H9 (cell line): ENCODE measurements around the gene PPP5C. TPM values are rescaled to one million over a fixed set of nuclear protein-coding genes. Genes with fewer than 3 reads are reported as not detected.

Source experiments
- DNase-seq: peaks from one replicate; pipeline ENCODE4 v3.0.0-alpha.2; 2017
- H2AFZ ChIP-seq: one replicate; pipeline ENCODE4 v1.6.1; 2013; ENCODE audit warnings: mild to moderate bottlenecking, low read length, control low read depth, moderate library complexity
- H2AK5ac ChIP-seq: 2 replicates; pipeline ENCODE4 v1.6.1; 2013; ENCODE audit warnings: low read length, control low read depth, mixed read lengths; ENCODE audit not compliant: insufficient read length
- H2BK120ac ChIP-seq: one replicate; pipeline ENCODE4 v1.6.1; 2013; ENCODE audit warnings: low read depth, mild to moderate bottlenecking, low read length, control low read depth, inconsistent platforms; ENCODE audit not compliant: poor library complexity, severe bottlenecking
- H2BK12ac ChIP-seq: 2 replicates; pipeline ENCODE4 v1.6.1; 2013; ENCODE audit warnings: low read length, control low read depth, mixed read lengths, low read depth; ENCODE audit not compliant: insufficient read length
- H2BK15ac ChIP-seq: 2 replicates; pipeline ENCODE4 v1.6.1; 2013; ENCODE audit warnings: low read depth, low read length, control low read depth
- H2BK20ac ChIP-seq: one replicate; pipeline ENCODE4 v1.6.1; 2013; ENCODE audit warnings: low read depth, mild to moderate bottlenecking, low read length, control low read depth, inconsistent platforms; ENCODE audit not compliant: poor library complexity, severe bottlenecking
- H2BK5ac ChIP-seq: 2 replicates; pipeline ENCODE4 v1.6.1; 2013; ENCODE audit warnings: low read length, control low read depth, mixed read lengths; ENCODE audit not compliant: insufficient read length
- H3K14ac ChIP-seq: 2 replicates; pipeline ENCODE4 v1.6.1; 2013; ENCODE audit warnings: low read length, control low read depth; ENCODE audit not compliant: insufficient read depth
- H3K18ac ChIP-seq: 2 replicates; pipeline ENCODE4 v1.6.1; 2013; ENCODE audit warnings: low read depth, mild to moderate bottlenecking, mixed read lengths, low read length, control low read depth; ENCODE audit not compliant: insufficient read length
- H3K23ac ChIP-seq: 2 replicates; pipeline ENCODE4 v1.6.1; 2013; ENCODE audit warnings: low read length, control low read depth, mixed read lengths, low read depth; ENCODE audit not compliant: insufficient read length
- H3K23me2 ChIP-seq: 2 replicates; pipeline ENCODE4 v1.6.1; 2013; ENCODE audit warnings: low read depth, mild to moderate bottlenecking, mixed read lengths, low read length, control low read depth; ENCODE audit not compliant: insufficient read length, poor library complexity, severe bottlenecking
- H3K27ac ChIP-seq: 2 replicates; pipeline ENCODE4 v1.5.1; 2013; ENCODE audit warnings: low read length, control low read depth, mixed read lengths, low read depth; ENCODE audit not compliant: insufficient read length
- H3K27me3 ChIP-seq: 2 replicates; pipeline ENCODE4 v1.6.1; 2013; ENCODE audit warnings: low read length, control low read depth, inconsistent platforms; ENCODE audit not compliant: insufficient read depth
- H3K4ac ChIP-seq: 2 replicates; pipeline ENCODE4 v1.6.1; 2013; ENCODE audit warnings: low read depth, mild to moderate bottlenecking, control low read depth, inconsistent platforms, low read length, moderate library complexity
- H3K4me1 ChIP-seq: 2 replicates; pipeline ENCODE4 v1.6.1; 2013; ENCODE audit warnings: low read length, control low read depth, inconsistent platforms; ENCODE audit not compliant: insufficient read depth
- H3K4me2 ChIP-seq: 2 replicates; pipeline ENCODE4 v1.6.1; 2013; ENCODE audit warnings: low read length, control low read depth, mixed read lengths; ENCODE audit not compliant: insufficient read length, insufficient read depth
- H3K56ac ChIP-seq: 2 replicates; pipeline ENCODE4 v1.6.1; 2013; ENCODE audit warnings: low read depth, mild to moderate bottlenecking, mixed read lengths, low read length, control low read depth; ENCODE audit not compliant: insufficient read length
- H3K79me1 ChIP-seq: 2 replicates; pipeline ENCODE4 v1.6.1; 2013; ENCODE audit warnings: low read depth, mild to moderate bottlenecking, moderate library complexity, low read length, control low read depth, inconsistent platforms; ENCODE audit not compliant: insufficient read depth, poor library complexity, severe bottlenecking
- H3K79me2 ChIP-seq: 2 replicates; pipeline ENCODE4 v1.6.1; 2013; ENCODE audit warnings: low read length, control low read depth, inconsistent platforms; ENCODE audit not compliant: insufficient read depth
- H3K9ac ChIP-seq: 2 replicates; pipeline ENCODE4 v1.6.1; 2013; ENCODE audit warnings: low read length, control low read depth, mixed read lengths; ENCODE audit not compliant: insufficient read length; ENCODE audit errors: extremely low read depth
- H3K9me3 ChIP-seq: one replicate; pipeline ENCODE4 v1.6.1; 2013; ENCODE audit warnings: low read depth, low read length, inconsistent platforms; ENCODE audit not compliant: control insufficient read depth
- H3T11ph ChIP-seq: one replicate; pipeline ENCODE4 v1.6.1; 2013; ENCODE audit warnings: mild to moderate bottlenecking, low read length, control low read depth, inconsistent platforms
- H4K20me1 ChIP-seq: one replicate; pipeline ENCODE4 v1.6.1; 2013; ENCODE audit not compliant: control insufficient read depth, insufficient read length, insufficient read depth
- H4K5ac ChIP-seq: 2 replicates; pipeline ENCODE4 v1.6.1; 2013; ENCODE audit warnings: low read depth, mild to moderate bottlenecking, mixed read lengths, low read length, control low read depth; ENCODE audit not compliant: insufficient read length
- H4K8ac ChIP-seq: replicated peaks from 2 replicates; pipeline ENCODE4 v1.6.1; 2013; ENCODE audit warnings: low read length, control low read depth, mixed read lengths, low read depth; ENCODE audit not compliant: insufficient read length
- H4K91ac ChIP-seq: 2 replicates; pipeline ENCODE4 v1.6.1; 2013; ENCODE audit warnings: low read depth, mild to moderate bottlenecking, moderate library complexity, mixed read lengths, low read length, control low read depth; ENCODE audit not compliant: insufficient read length
- H3K27ac Mint-ChIP-seq, 3 experiments: 2 replicates in 2 of 3; 3 replicates in 1 of 3; pipeline ENCODE4 v1.8.0; 2020 to 2021; ENCODE audit warnings: mixed read lengths in 3 of 3, mild to moderate bottlenecking in 1 of 3, moderate library complexity in 1 of 3
- H3K27me3 Mint-ChIP-seq: 2 replicates; pipeline ENCODE4 v1.8.0; 2021; ENCODE audit warnings: low read depth, mild to moderate bottlenecking, moderate library complexity, mixed read lengths
- H3K36me3 Mint-ChIP-seq, 3 experiments: 2 replicates in 2 of 3; 3 replicates in 1 of 3; pipeline ENCODE4 v1.8.0; 2020 to 2021; ENCODE audit warnings: low read depth in 3 of 3, mixed read lengths in 3 of 3; ENCODE audit not compliant: insufficient read depth in 1 of 3
- H3K4me1 Mint-ChIP-seq, 2 experiments: 2 replicates each; pipeline ENCODE4 v1.8.0; 2020; ENCODE audit warnings: mixed read lengths in 2 of 2
- H3K4me3 Mint-ChIP-seq, 2 experiments: 2 replicates in 1 of 2; 3 replicates in 1 of 2; pipeline ENCODE4 v1.8.0; 2020 to 2021; ENCODE audit warnings: mild to moderate bottlenecking in 2 of 2, mixed read lengths in 2 of 2, moderate library complexity in 1 of 2
- H3K9me3 Mint-ChIP-seq, 2 experiments: 2 replicates in 1 of 2; 3 replicates in 1 of 2; pipeline ENCODE4 v1.8.0; 2020; ENCODE audit warnings: mild to moderate bottlenecking in 2 of 2, mixed read lengths in 2 of 2, moderate library complexity in 1 of 2
- CTCF ChIP-seq: fragments of 200-600 bp; sonication (generic); conservative IDR thresholded peaks from 3 replicates; pipeline ENCODE4 v1.8.0; 2021; ENCODE audit warnings: antibody characterized with exemption, mild to moderate bottlenecking
- WGBS: extraction: QIAGEN DNeasy Blood & Tissue Kit; methylation state at CpG from one replicate; pipeline ENCODE4 v1.1.7; 2013; ENCODE audit warnings: missing lambda C conversion rate, low lambda C conversion rate, mixed read lengths; ENCODE audit not compliant: insufficient read length; ENCODE audit errors: extremely low coverage; 5-methylcytosine and 5-hydroxymethylcytosine counted together
- total RNA-seq: library from RNA; stranded (reverse); gene quantifications from 2 replicates; pipeline ENCODE4 v1.2.1, GENCODE V29; 2021

The PPP5C gene
- total RNA-seq, 1 experiment from 2014 or later = 108 TPM

- Histone ChIP-seq H3K27me3 (no peaks in the 10 kb centered on the region), H3K14ac (no peak overlapping the region; the same call in 1 of the 2 replicates), H4K91ac (no peak overlapping the region), H3K4ac (no peak overlapping the region), H4K5ac (no peak overlapping the region), H3K79me1 (no peaks in the 10 kb centered on the region), H3K4me2 (no peak overlapping the region), H3K56ac (no peak overlapping the region), H2BK15ac (no peak overlapping the region), H3K23ac (no peak overlapping the region), H3K9me3 (no peaks in the 10 kb centered on the region), H3K23me2 (no peaks in the 10 kb centered on the region), H3K4me1 (peaks cover 7% of the 10 kb centered on the region; the same call in 1 of the 2 replicates), H4K8ac (no peak overlapping the region), H3K27ac (no peak overlapping the region), H2AK5ac (no peak overlapping the region), H2BK20ac (no peak overlapping the region), H3T11ph (no peak overlapping the region), H4K20me1 (no peaks in the 10 kb centered on the region), H2BK5ac (no peak overlapping the region), H2BK120ac (no peak overlapping the region), H3K9ac (no peak overlapping the region), H3K18ac (no peak overlapping the region), H2AFZ (no peak overlapping the region), H2BK12ac (no peak overlapping the region), H3K79me2 (no peaks in the 10 kb centered on the region; the same call in 1 of the 2 replicates)
- H3K36me3 Mint-ChIP-seq = peaks cover 34 to 62% (median 61%) of the 10 kb centered on the region in 3 experiments; a peak in 6 of 7 replicates
- H3K4me1 Mint-ChIP-seq = peaks cover 26 to 35% of the 10 kb centered on the region in 2 experiments
- H3K9me3 Mint-ChIP-seq = no peaks in the 10 kb centered on the region
- TF ChIP-seq CTCF = no peak
- WGBS = no CpG with 5 or more reads among the region's 20 CpGs
- peak; percentile 14 for DNase-seq
- no peak overlapping the region; a peak in 1 of 7 replicates for H3K27ac Mint-ChIP-seq
- no peak overlapping the region for H3K4me3 Mint-ChIP-seq
- H3K27me3 Mint-ChIP-seq = no peaks in the 10 kb centered on the region; the same call in 1 of the 2 replicates
Observed at GRCh38 chr19:46376241-46377153, 29.6 kb downstream of the PPP5C start.
